Ishikawa (cell line): ENCODE data around the gene ZNF687.

Experiments
- CEBPB ChIP-seq: IDR thresholded peaks from 2 replicates; pipeline ENCODE4 v1.6.1; 2012
- CREB1 ChIP-seq: IDR thresholded peaks from 2 replicates; pipeline ENCODE4 v1.6.1; 2012; ENCODE audit warnings: low read depth
- EGR1 ChIP-seq: IDR thresholded peaks from 2 replicates; pipeline ENCODE4 v1.6.1; 2012
- EP300 ChIP-seq: IDR thresholded peaks from 2 replicates; pipeline ENCODE4 v1.6.1; 2012; ENCODE audit warnings: borderline replicate concordance
- FOXM1 ChIP-seq: IDR thresholded peaks from 2 replicates; pipeline ENCODE4 v1.6.1; 2012; ENCODE audit warnings: low read depth, borderline replicate concordance
- MAX ChIP-seq: IDR thresholded peaks from 2 replicates; pipeline ENCODE4 v1.6.1; 2012
- NFIC ChIP-seq: IDR thresholded peaks from 2 replicates; pipeline ENCODE4 v1.6.1; 2012
- RAD21 ChIP-seq: IDR thresholded peaks from 2 replicates; pipeline ENCODE4 v1.6.1; 2012; ENCODE audit warnings: low read depth
- REST ChIP-seq: IDR thresholded peaks from 2 replicates; pipeline ENCODE4 v1.6.1; 2012; ENCODE audit warnings: low read depth, mild to moderate bottlenecking
- TAF1 ChIP-seq: IDR thresholded peaks from 2 replicates; pipeline ENCODE4 v1.6.1; 2012; ENCODE audit warnings: low read depth, mild to moderate bottlenecking
- TCF12 ChIP-seq: IDR thresholded peaks from 2 replicates; pipeline ENCODE4 v1.6.1; 2012; ENCODE audit warnings: low read depth
- TEAD4 ChIP-seq: IDR thresholded peaks from 2 replicates; pipeline ENCODE4 v1.6.1; 2012
- USF1 ChIP-seq: IDR thresholded peaks from 2 replicates; pipeline ENCODE4 v1.6.1; 2012
- YY1 ChIP-seq: IDR thresholded peaks from 2 replicates; pipeline ENCODE4 v1.6.1; 2012; ENCODE audit warnings: low read depth
- ZBTB7A ChIP-seq: IDR thresholded peaks from 2 replicates; pipeline ENCODE4 v1.6.1; 2012; ENCODE audit warnings: low read depth

The ZNF687 gene

GRCh38 chr1:151282883-151283725 is 1.0 kb downstream of the ZNF687 start:
- TF ChIP-seq CREB1 (no peak), ZBTB7A (peak; percentile 27; the same call in 1 of the 2 replicates), TCF12 (no peak)

- no peak for TF ChIP-seq USF1
- no peak for TF ChIP-seq TAF1
- no peak for TF ChIP-seq FOXM1
Observed at GRCh38 chr1:151284013-151284577, 2.0 kb downstream of the ZNF687 start.

- TF ChIP-seq TCF12 (no peak), ZBTB7A (no peak), CEBPB (no peak), CREB1 (no peak)
Observed at GRCh38 chr1:151286619-151287340, 4.7 kb downstream of the ZNF687 start.

- TF ChIP-seq YY1 (no peak), FOXM1 (no peak)
Observed at GRCh38 chr1:151287341-151287699, 5.2 kb downstream of the ZNF687 start.

GRCh38 chr1:151287767-151288500 is 5.8 kb downstream of the ZNF687 start:
- TF ChIP-seq TEAD4 (no peak), MAX (no peak), CEBPB (no peak), FOXM1 (no peak), EP300 (no peak), REST (no peak), USF1 (no peak), RAD21 (no peak), TAF1 (no peak), NFIC (no peak), CREB1 (no peak), TCF12 (no peak), ZBTB7A (no peak), YY1 (no peak), EGR1 (no peak)

- TF ChIP-seq FOXM1 (no peak), YY1 (no peak), TEAD4 (no peak), NFIC (no peak)
Observed at GRCh38 chr1:151288502-151288901, 6.4 kb downstream of the ZNF687 start.

- TF ChIP-seq TCF12 (no peak), FOXM1 (no peak), CREB1 (no peak), CEBPB (no peak), ZBTB7A (no peak), RAD21 (no peak), USF1 (no peak)
Observed at GRCh38 chr1:151289080-151289935, 7.2 kb downstream of the ZNF687 start.
